Omental fat pad (tissue), 4 donors: ENCODE data around the gene EIF3D. TPM values are rescaled to one million over a fixed set of nuclear protein-coding genes. Genes with fewer than 3 reads are reported as not detected.

Experiments
- ATAC-seq: fragments of 150-250 bp; one replicate; pipeline ENCODE4 v1.9.1; 2016; ENCODE audit warnings: mild to moderate bottlenecking, moderate library complexity; ENCODE audit not compliant: low FRiP score
- DNase-seq: peaks from one replicate; pipeline ENCODE4 v3.0.0-alpha.2; 2019; ENCODE audit warnings: low spot score
- total RNA-seq, 4 donors: library from RNA; depleted of rRNA; stranded (reverse); fragments of >200 nt; gene quantifications; one replicate each; pipeline ENCODE4 v1.1.0, GENCODE V29; 2016
- TF ChIP-seq, protein P1 (sequence below), 3 donors: fragments of 450-650 bp; IDR thresholded peaks; one replicate each; pipeline ENCODE4 v1.5.1; 2016 to 2017; ENCODE audit warnings: antibody characterized with exemption in 3 of 3, mild to moderate bottlenecking in 3 of 3, moderate library complexity in 2 of 3

EIF3D gene
- total RNA-seq, 4 donors from 2014 or later, result 248 to 355 (median 268) TPM

DNA sequence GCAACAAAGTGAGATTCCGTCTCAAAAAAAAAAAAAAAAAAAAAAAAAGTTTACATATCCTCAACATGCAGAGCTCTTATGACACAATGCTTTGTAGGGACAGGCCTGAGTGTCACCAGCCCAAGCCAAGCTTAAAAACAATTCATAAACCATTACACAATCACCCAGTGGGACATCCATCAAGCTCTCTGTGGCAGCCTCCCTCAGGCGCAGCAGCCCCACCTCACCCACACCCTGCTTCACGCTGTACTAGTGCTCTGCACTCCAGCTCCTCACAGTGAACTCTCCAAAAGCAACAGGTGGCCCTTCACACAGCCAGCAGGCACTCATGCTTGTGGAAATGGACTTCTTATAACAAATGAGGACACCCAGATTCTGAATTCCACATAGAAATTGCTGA lies 18.6 kb downstream of the EIF3D start:
- DNase-seq (no peak), ATAC-seq (no peak)
- TF ChIP-seq, protein P1, sequence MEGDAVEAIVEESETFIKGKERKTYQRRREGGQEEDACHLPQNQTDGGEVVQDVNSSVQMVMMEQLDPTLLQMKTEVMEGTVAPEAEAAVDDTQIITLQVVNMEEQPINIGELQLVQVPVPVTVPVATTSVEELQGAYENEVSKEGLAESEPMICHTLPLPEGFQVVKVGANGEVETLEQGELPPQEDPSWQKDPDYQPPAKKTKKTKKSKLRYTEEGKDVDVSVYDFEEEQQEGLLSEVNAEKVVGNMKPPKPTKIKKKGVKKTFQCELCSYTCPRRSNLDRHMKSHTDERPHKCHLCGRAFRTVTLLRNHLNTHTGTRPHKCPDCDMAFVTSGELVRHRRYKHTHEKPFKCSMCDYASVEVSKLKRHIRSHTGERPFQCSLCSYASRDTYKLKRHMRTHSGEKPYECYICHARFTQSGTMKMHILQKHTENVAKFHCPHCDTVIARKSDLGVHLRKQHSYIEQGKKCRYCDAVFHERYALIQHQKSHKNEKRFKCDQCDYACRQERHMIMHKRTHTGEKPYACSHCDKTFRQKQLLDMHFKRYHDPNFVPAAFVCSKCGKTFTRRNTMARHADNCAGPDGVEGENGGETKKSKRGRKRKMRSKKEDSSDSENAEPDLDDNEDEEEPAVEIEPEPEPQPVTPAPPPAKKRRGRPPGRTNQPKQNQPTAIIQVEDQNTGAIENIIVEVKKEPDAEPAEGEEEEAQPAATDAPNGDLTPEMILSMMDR (IDR thresholded peaks at IDR 0.05), result no peak

DNA sequence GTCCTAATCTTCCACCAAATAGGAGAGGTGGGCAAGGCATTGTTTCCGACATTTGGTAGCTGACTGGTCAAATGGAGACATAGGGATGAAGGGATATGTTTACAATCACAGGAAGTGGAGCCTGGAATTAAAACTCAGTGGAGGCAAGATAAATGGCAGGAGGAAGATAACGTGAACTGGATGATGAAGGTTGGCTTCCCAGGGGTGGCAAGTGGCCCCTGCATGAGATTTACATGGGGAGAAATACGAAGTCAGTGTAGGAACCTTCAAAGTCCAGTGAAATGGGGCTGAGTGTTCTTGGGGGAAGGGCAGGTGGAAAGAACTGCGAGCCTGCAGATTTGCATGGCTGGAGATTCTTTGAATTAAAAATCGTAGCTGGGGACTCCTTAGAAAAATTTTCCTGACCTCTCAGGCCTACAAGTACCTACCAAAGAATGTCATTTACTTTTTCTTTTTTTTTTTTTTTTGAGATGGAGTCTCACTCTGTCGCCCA lies 21.4 kb downstream of the EIF3D start:
- ATAC-seq, result no peak
- TF ChIP-seq, protein P1 (IDR thresholded peaks at IDR 0.05), result no peak
- DNase-seq, result no peak

DNA sequence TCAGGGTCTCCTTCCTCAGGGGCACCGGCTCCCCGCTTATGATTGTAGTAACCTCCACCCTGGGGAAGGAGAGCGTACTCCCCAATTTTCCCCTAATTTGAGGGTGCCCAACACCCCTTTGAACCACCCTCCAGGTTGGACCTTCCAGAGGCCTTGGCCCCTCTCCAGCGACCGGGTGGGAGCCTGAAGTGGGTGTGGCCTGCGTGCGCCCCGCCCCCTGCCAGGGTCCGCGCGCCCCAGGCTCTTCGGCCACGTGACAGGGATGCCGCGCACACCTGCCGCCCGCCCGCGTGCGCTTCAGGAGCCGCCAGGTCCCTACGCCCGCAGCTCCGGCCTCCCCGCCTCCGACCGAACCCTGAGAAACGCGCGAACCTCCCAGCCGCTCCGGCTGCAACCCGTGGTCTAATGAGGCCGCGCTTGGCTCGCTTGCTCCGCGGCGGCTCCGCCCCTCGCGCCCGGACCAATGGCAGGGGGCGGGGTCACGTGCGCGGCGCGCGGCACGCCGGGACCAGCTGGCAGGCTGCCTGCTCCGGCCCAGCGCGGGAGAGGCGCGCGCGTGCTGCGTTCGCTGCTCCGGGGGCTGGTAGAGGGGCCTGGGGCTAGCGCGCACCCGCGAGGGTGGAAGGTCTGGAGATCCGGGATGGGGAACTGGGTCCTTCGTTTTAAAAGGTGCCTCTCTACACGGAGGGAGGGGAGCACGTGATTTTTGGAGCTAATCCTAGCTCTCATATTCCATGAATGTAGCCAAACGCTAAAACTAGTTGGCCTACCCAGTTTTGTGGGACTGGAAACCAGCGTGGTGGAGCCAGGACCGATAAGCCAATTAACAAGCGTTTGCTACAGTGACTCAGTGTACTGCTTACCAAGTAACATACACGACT lies 22.1 kb downstream of the EIF3D start, which contains the start of gene FOXRED2:
FOXRED2 (minus strand) TSS at position 404 of the 881 bp plus-strand sequence. CDS start 618 bp downstream, outside the sequence.
- ATAC-seq, result peak; percentile 80
- DNase-seq, result peak; percentile 67
- TF ChIP-seq, protein P1 (IDR thresholded peaks at IDR 0.05), result no peak

- TF ChIP-seq, protein P1 (IDR thresholded peaks at IDR 0.05), result no peak
- ATAC-seq (peak; percentile 7), DNase-seq (no peak)
Measured at GRCh38 chr22:36505998-36506635, 22.8 kb downstream of the EIF3D start.

GRCh38 chr22:36497910-36498665 lies 30.9 kb downstream of the EIF3D start:
- DNase-seq (no peak), ATAC-seq (no peak)

DNA sequence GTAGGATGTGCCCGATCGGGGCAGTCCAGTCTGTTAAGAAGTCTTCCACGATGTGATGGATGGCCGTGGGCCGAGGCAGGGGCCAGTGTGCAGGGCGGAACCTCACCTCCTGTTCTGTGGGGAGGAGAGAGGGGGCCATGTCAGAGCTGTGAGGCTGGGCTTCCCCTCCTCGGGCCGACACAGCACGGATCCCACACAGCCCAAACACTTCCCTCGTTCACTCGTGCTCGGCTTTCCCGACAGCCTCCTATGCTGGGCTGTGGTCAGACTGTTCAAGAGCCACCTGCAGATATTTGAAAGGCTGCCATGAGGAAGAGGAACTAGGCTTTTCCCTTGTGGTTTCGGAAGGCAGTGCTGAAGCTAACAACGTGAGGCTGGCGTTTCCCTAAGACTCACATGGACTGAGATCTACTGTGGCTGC lies 35.3 kb downstream of the EIF3D start:
- DNase-seq (no peak), ATAC-seq (no peak)
- TF ChIP-seq, protein P1 (IDR thresholded peaks at IDR 0.05), result no peak

More at GRCh38 chr22:36497910-36498665, 30.9 kb downstream of the EIF3D start:
- TF ChIP-seq, protein P1 (IDR thresholded peaks at IDR 0.05), result no peak
